Endothelial cell of umbilical vein (primary cell): ENCODE measurements around the gene HECTD3.

Source experiments
- EZH2 ChIP-seq: IDR thresholded peaks from 2 replicates; pipeline ENCODE4 v1.6.1; 2012; ENCODE audit warnings: borderline replicate concordance, low read depth, mild to moderate bottlenecking, moderate library complexity, low read length, inconsistent platforms; ENCODE audit not compliant: severe bottlenecking
- FOS ChIP-seq: IDR thresholded peaks from 2 replicates; pipeline ENCODE4 v1.6.1; 2011; ENCODE audit warnings: mild to moderate bottlenecking, low read length, moderate library complexity, borderline replicate concordance; ENCODE audit not compliant: insufficient read depth
- GATA2 ChIP-seq: IDR thresholded peaks from 2 replicates; pipeline ENCODE4 v1.7.0; 2011; ENCODE audit warnings: low read depth, mild to moderate bottlenecking, moderate library complexity, mixed read lengths, low read length; ENCODE audit not compliant: insufficient read length, insufficient read depth
- TF ChIP-seq, protein P1 (sequence below), 2 donors: IDR thresholded peaks; 1 replicate in 1 of 2; 2 replicates in 1 of 2; pipeline ENCODE4 v1.5.1; 2011; ENCODE audit warnings: low read length in 2 of 2, mild to moderate bottlenecking in 2 of 2, moderate library complexity in 2 of 2, control low read depth in 1 of 2, inconsistent platforms in 1 of 2, low read depth in 1 of 2; ENCODE audit not compliant: insufficient read depth in 1 of 2; ENCODE audit errors: extremely low read depth in 1 of 2

DNA sequence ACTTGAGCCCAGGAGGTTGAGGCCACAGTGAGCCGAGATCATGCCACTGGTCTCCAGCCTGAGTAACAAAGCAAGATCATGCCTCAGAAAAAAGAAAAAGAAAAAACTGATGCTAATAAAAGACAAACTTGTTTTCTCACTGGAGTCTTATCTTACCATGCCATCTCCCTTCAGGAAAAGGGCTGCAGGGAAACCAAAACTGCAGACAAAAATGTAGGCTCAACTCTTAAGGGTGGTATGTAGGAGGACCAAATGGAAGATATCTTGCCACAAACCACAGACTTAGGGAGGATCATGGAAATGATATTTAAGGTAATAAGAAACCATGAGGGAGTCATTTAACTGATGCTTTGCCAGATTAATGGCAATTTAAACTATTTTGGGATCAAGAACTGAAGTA is 33.8 kb upstream of the HECTD3 start:
- TF ChIP-seq, protein P1, sequence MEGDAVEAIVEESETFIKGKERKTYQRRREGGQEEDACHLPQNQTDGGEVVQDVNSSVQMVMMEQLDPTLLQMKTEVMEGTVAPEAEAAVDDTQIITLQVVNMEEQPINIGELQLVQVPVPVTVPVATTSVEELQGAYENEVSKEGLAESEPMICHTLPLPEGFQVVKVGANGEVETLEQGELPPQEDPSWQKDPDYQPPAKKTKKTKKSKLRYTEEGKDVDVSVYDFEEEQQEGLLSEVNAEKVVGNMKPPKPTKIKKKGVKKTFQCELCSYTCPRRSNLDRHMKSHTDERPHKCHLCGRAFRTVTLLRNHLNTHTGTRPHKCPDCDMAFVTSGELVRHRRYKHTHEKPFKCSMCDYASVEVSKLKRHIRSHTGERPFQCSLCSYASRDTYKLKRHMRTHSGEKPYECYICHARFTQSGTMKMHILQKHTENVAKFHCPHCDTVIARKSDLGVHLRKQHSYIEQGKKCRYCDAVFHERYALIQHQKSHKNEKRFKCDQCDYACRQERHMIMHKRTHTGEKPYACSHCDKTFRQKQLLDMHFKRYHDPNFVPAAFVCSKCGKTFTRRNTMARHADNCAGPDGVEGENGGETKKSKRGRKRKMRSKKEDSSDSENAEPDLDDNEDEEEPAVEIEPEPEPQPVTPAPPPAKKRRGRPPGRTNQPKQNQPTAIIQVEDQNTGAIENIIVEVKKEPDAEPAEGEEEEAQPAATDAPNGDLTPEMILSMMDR (IDR thresholded peaks at IDR 0.05; ENCODE audit: extremely low read depth in 1 of 2, insufficient read depth in 1 of 2, low read depth in 1 of 2, low read length in 2 of 2): no peak
- TF ChIP-seq FOS: no peak
- no peak for TF ChIP-seq EZH2
- no peak for TF ChIP-seq GATA2
